GM23338 (cell line): Measurements from ENCODE around the gene USF2. TPM values are rescaled to one million over a fixed set of nuclear protein-coding genes. Genes with fewer than 3 reads are reported as not detected.

Experiments
- ATAC-seq: fragments of 200-7000 bp; cut with Tn5 transposase; 3 replicates; pipeline ENCODE4 v1.9.1; 2020
- DNase-seq: peaks from one replicate; pipeline ENCODE4 v3.0.0-alpha.2; 2015; ENCODE audit warnings: low spot score
- H2AFZ ChIP-seq: fragments of 200-600 bp; sonication (generic); 2 replicates; pipeline ENCODE4 v1.8.0; 2016; ENCODE audit warnings: antibody characterized with exemption, mild to moderate bottlenecking, moderate library complexity
- H3F3A ChIP-seq: fragments of 200-600 bp; sonication (generic); replicated peaks from 2 replicates; pipeline ENCODE4 v1.8.0; 2017; ENCODE audit warnings: antibody characterized with exemption, mixed run types, low read depth
- H3K27ac ChIP-seq: fragments of 200-600 bp; sonication (generic); 2 replicates; pipeline ENCODE4 v1.6.1; 2016; ENCODE audit warnings: low read depth
- H3K27me3 ChIP-seq: fragments of 200-600 bp; sonication (generic); 2 replicates; pipeline ENCODE4 v1.8.0; 2016; ENCODE audit warnings: mild to moderate bottlenecking, mixed run types, moderate library complexity; ENCODE audit not compliant: insufficient read depth
- H3K36me3 ChIP-seq: fragments of 200-600 bp; sonication (generic); 2 replicates; pipeline ENCODE4 v1.8.0; 2016; ENCODE audit warnings: mild to moderate bottlenecking; ENCODE audit not compliant: insufficient read depth
- H3K4me1 ChIP-seq: fragments of 200-600 bp; sonication (generic); 2 replicates; pipeline ENCODE4 v1.8.0; 2016; ENCODE audit warnings: mild to moderate bottlenecking, moderate library complexity; ENCODE audit not compliant: insufficient read depth
- H3K4me2 ChIP-seq: fragments of 200-600 bp; sonication (generic); 2 replicates; pipeline ENCODE4 v1.7.1; 2017; ENCODE audit warnings: mixed run types
- H3K4me3 ChIP-seq: fragments of 200-600 bp; sonication (generic); 2 replicates; pipeline ENCODE4 v1.6.1; 2016; ENCODE audit warnings: mixed run types
- H3K79me2 ChIP-seq: fragments of 200-600 bp; sonication (generic); replicated peaks from 2 replicates; pipeline ENCODE4 v1.8.0; 2017; ENCODE audit warnings: mild to moderate bottlenecking; ENCODE audit not compliant: insufficient read depth
- H3K9me2 ChIP-seq: fragments of 200-600 bp; sonication (generic); 2 replicates; pipeline ENCODE4 v1.8.0; 2017; ENCODE audit not compliant: insufficient read depth
- H4K20me1 ChIP-seq: fragments of 200-600 bp; sonication (generic); replicated peaks from 2 replicates; pipeline ENCODE4 v1.8.0; 2017; ENCODE audit warnings: mild to moderate bottlenecking; ENCODE audit not compliant: insufficient read depth
- H3K27ac Mint-ChIP-seq: 2 replicates; pipeline ENCODE4 v1.8.0; 2020; ENCODE audit warnings: inconsistent platforms, mild to moderate bottlenecking, moderate library complexity, mixed read lengths
- H3K27me3 Mint-ChIP-seq: 3 replicates; pipeline ENCODE4 v1.8.0; 2022; ENCODE audit warnings: low read depth, mild to moderate bottlenecking, moderate library complexity, mixed read lengths, inconsistent platforms; ENCODE audit not compliant: insufficient read depth, poor library complexity
- H3K36me3 Mint-ChIP-seq: 3 replicates; pipeline ENCODE4 v1.8.0; 2021; ENCODE audit warnings: low read depth, mild to moderate bottlenecking, inconsistent platforms, moderate library complexity, mixed read lengths
- H3K4me1 Mint-ChIP-seq: 3 replicates; pipeline ENCODE4 v1.8.0; 2020; ENCODE audit warnings: mild to moderate bottlenecking, inconsistent platforms, mixed read lengths
- H3K4me3 Mint-ChIP-seq: 3 replicates; pipeline ENCODE4 v1.8.0; 2021; ENCODE audit warnings: moderate library complexity, mild to moderate bottlenecking, inconsistent platforms, mixed read lengths
- H3K9me3 Mint-ChIP-seq: 3 replicates; pipeline ENCODE4 v1.8.0; 2020; ENCODE audit warnings: moderate library complexity, mild to moderate bottlenecking, inconsistent platforms, mixed read lengths
- CREB1 ChIP-seq: fragments of 250-450 bp; sonication (Bioruptor Pico); IDR thresholded peaks from 2 replicates; pipeline ENCODE4 v1.5.0; 2020; ENCODE audit warnings: low read depth, mild to moderate bottlenecking, moderate library complexity
- ETS1 ChIP-seq: IDR thresholded peaks from 2 replicates; pipeline ENCODE4 v1.6.1; 2016; ENCODE audit warnings: antibody characterized with exemption
- EZH2 ChIP-seq: fragments of 200-600 bp; sonication (generic); IDR thresholded peaks from one replicate; pipeline ENCODE4 v1.8.0; 2017; ENCODE audit warnings: antibody characterized with exemption, mild to moderate bottlenecking, low read depth; ENCODE audit not compliant: unreplicated experiment
- EZH2phosphoT487 ChIP-seq: fragments of 200-600 bp; sonication (generic); IDR thresholded peaks from one replicate; pipeline ENCODE4 v1.8.1; 2018; ENCODE audit warnings: antibody characterized with exemption; ENCODE audit not compliant: unreplicated experiment
- JUNB ChIP-seq: IDR thresholded peaks from one replicate; pipeline ENCODE4 v1.6.1; 2016; ENCODE audit warnings: antibody characterized with exemption; ENCODE audit not compliant: unreplicated experiment
- NANOG ChIP-seq: IDR thresholded peaks from 2 replicates; pipeline ENCODE4 v1.6.1; 2016; ENCODE audit warnings: antibody characterized with exemption, borderline replicate concordance
- POLR2AphosphoS5 ChIP-seq: IDR thresholded peaks from 2 replicates; pipeline ENCODE4 v1.6.1; 2016; ENCODE audit warnings: antibody characterized with exemption, low read depth
- STAT1 ChIP-seq: IDR thresholded peaks from one replicate; pipeline ENCODE4 v1.6.1; 2016; ENCODE audit warnings: antibody characterized with exemption; ENCODE audit not compliant: unreplicated experiment
- ZNF114 ChIP-seq: fragments of 250-450 bp; sonication (Bioruptor Pico); IDR thresholded peaks from 2 replicates; pipeline ENCODE4 v1.5.0; 2020; ENCODE audit warnings: mild to moderate bottlenecking, moderate library complexity
- ZNF331 ChIP-seq: fragments of 250-450 bp; sonication (Bioruptor Pico); IDR thresholded peaks from 2 replicates; pipeline ENCODE4 v1.5.0; 2020; ENCODE audit warnings: low read depth, mild to moderate bottlenecking, moderate library complexity
- ZNF462 ChIP-seq: fragments of 250-450 bp; sonication (Bioruptor Pico); IDR thresholded peaks from 2 replicates; pipeline ENCODE4 v1.5.0; 2020; ENCODE audit warnings: mild to moderate bottlenecking, moderate library complexity
- polyA plus RNA-seq: library from polyadenylated mRNA; unstranded; fragments of >200 nt; fragmentation: Nextera tagmentation; extraction: Ambion mirVana; gene quantifications from 2 replicates; pipeline ENCODE4 v1.2.1, GENCODE V29; 2016
- total RNA-seq: library from RNA; depleted of rRNA; stranded (reverse); fragments of >200 nt; shearing (Covaris generic); gene quantifications from 2 replicates; pipeline ENCODE4 v1.2.3, GENCODE V29; 2014
- TF ChIP-seq, protein P1 (sequence below): IDR thresholded peaks from one replicate; pipeline ENCODE4 v1.6.1; 2018; ENCODE audit warnings: antibody characterized with exemption; ENCODE audit not compliant: unreplicated experiment
- TF ChIP-seq, protein P2 (sequence below), 2 experiments: fragments of 200-600 bp in 1 of 2; sonication (generic) in 1 of 2; conservative IDR thresholded peaks; 2 replicates each; pipeline versions ENCODE4 v1.5.1 to v1.6.1; 2016 to 2017; ENCODE audit warnings: antibody characterized with exemption in 2 of 2, low read depth in 2 of 2, mild to moderate bottlenecking in 2 of 2, moderate library complexity in 1 of 2

The USF2 gene
- total and polyA plus RNA-seq, 2 experiments from 2014 or later, result 28.9 to 60.5 TPM

DNA sequence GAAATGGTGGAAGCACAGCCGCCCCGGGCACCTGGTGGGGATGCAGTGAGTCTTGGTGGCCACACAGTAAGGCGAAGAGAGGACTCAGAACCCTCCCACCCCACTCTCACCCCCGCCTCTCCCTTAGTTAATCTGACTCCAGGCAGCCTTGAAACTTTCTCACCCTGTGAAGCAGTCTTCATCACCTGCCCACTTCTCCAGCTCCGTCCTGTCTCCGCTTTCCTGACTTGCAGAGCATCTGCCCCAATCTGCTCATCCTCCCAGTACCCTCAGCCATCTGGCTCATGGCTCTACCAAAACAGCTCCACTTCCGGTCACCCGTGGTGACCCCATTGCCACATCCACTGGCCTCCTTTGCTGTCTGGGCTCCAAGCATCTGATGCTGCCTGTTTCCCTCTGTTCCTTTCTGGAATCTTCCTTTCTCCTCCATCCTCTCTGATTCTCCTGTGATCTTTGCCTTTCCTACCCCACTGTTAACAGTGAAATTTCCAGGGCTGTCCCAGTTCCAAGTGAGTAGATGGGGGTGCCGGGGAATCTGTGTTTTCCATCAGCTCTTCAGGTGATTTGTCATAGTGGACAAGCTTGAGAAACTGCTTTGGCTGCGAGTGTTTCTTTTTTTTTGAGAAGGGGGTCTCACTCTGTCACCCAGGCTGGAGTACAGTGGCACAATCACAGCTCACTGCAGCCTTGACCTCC, 4.3 kb downstream of the USF2 start:
- no peak overlapping the region for H2AFZ ChIP-seq
- ATAC-seq (no peak), DNase-seq (no peak)
- H3K36me3 ChIP-seq, result peaks cover 7% of the 10 kb centered on the region
- no peaks in the 10 kb centered on the region; the same call in 2 of the 3 replicates for H3K9me3 Mint-ChIP-seq
- TF ChIP-seq ETS1 (no peak), ZNF462 (CRISPR knock-in tag) (no peak), STAT1 (no peak), JUNB (no peak), CREB1 (CRISPR knock-in tag) (no peak), EZH2 (no peak), NANOG (no peak), ZNF331 (CRISPR knock-in tag) (no peak), EZH2phosphoT487 (no peak), POLR2AphosphoS5 (no peak), ZNF114 (CRISPR knock-in tag) (no peak)
- TF ChIP-seq, protein P1, sequence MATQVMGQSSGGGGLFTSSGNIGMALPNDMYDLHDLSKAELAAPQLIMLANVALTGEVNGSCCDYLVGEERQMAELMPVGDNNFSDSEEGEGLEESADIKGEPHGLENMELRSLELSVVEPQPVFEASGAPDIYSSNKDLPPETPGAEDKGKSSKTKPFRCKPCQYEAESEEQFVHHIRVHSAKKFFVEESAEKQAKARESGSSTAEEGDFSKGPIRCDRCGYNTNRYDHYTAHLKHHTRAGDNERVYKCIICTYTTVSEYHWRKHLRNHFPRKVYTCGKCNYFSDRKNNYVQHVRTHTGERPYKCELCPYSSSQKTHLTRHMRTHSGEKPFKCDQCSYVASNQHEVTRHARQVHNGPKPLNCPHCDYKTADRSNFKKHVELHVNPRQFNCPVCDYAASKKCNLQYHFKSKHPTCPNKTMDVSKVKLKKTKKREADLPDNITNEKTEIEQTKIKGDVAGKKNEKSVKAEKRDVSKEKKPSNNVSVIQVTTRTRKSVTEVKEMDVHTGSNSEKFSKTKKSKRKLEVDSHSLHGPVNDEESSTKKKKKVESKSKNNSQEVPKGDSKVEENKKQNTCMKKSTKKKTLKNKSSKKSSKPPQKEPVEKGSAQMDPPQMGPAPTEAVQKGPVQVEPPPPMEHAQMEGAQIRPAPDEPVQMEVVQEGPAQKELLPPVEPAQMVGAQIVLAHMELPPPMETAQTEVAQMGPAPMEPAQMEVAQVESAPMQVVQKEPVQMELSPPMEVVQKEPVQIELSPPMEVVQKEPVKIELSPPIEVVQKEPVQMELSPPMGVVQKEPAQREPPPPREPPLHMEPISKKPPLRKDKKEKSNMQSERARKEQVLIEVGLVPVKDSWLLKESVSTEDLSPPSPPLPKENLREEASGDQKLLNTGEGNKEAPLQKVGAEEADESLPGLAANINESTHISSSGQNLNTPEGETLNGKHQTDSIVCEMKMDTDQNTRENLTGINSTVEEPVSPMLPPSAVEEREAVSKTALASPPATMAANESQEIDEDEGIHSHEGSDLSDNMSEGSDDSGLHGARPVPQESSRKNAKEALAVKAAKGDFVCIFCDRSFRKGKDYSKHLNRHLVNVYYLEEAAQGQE, result no peak
- TF ChIP-seq, protein P2, sequence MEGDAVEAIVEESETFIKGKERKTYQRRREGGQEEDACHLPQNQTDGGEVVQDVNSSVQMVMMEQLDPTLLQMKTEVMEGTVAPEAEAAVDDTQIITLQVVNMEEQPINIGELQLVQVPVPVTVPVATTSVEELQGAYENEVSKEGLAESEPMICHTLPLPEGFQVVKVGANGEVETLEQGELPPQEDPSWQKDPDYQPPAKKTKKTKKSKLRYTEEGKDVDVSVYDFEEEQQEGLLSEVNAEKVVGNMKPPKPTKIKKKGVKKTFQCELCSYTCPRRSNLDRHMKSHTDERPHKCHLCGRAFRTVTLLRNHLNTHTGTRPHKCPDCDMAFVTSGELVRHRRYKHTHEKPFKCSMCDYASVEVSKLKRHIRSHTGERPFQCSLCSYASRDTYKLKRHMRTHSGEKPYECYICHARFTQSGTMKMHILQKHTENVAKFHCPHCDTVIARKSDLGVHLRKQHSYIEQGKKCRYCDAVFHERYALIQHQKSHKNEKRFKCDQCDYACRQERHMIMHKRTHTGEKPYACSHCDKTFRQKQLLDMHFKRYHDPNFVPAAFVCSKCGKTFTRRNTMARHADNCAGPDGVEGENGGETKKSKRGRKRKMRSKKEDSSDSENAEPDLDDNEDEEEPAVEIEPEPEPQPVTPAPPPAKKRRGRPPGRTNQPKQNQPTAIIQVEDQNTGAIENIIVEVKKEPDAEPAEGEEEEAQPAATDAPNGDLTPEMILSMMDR (conservative IDR thresholded peaks at IDR 0.05; ENCODE audit: low read depth in 2 of 2), result no peak
- H3K79me2 ChIP-seq, result no peaks in the 10 kb centered on the region
- peaks cover 15% of the 10 kb centered on the region for H3K27me3 Mint-ChIP-seq
- H3K4me2 ChIP-seq, result no peak overlapping the region
- peaks cover 60% of the 10 kb centered on the region for H3K36me3 Mint-ChIP-seq
- H3K27ac Mint-ChIP-seq, result no peak overlapping the region
- peaks cover 7% of the 10 kb centered on the region; the same call in 1 of the 2 replicates for H3K4me1 ChIP-seq
- no peaks in the 10 kb centered on the region for H3K27me3 ChIP-seq
- peaks cover 5% of the 10 kb centered on the region; the same call in 1 of the 2 replicates for H4K20me1 ChIP-seq
- H3K4me1 Mint-ChIP-seq, result no peaks in the 10 kb centered on the region; the same call in 1 of the 3 replicates
- no peaks in the 10 kb centered on the region for H3K9me2 ChIP-seq
- 0 out of 2 replicates have a peak, but pooled peaks cover 2% of the 10 kb centered on the region for H3F3A ChIP-seq
- no peak overlapping the region for H3K4me3 ChIP-seq
- H3K4me3 Mint-ChIP-seq, result no peak overlapping the region
- no peak overlapping the region for H3K27ac ChIP-seq
